HPDE6-E6E7 (cell line): ENCODE data around the gene CD58.

Source experiments
- DNase-seq: peaks from one replicate; pipeline ENCODE4 v3.0.0; 2011; ENCODE audit warnings: missing footprints; ENCODE audit errors: extremely low spot score

Gene CD58

DNA sequence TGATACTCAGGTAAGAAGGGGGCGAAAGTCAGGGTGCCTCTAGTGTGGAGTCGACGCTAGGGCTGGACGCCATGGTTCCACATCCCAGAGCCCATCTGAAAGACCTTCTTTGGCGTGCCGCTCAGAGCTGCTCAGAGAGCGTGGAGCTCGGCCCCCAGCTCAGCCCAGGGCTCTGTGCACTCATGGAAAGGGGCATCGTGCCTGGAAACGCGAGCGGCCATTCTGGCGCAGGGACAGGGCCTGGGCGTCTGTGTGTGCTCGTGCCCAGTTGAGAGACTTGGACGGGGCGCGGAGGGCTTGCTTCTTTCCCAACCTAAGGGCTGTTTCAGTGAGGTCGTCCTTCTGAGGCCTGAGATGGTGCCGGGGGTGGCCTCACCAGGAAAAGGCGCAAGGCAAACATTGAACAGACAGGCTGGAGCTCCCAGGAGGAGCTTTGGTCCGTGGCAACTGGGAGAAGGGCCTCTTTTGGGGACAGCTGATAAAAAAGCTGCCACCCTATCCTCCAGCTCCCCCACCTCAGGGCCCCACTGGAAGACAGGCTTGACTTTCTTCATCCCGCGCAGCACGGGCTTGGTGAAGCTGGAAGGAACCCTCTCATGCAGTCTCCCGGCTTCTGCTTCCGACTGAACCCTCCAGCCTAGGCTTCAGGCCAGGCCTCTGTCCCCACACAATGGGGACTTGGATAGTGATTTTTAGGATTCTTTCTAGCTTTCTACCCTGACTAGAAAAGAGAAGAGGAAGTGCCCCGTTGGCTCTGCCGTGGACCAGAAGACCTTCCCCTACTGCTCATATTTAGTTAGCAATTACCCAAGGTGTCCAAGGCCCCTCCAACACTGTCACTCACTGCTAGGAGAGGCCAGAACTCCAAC is 77.1 kb downstream of the CD58 start:
- DNase-seq, result no peak

DNA sequence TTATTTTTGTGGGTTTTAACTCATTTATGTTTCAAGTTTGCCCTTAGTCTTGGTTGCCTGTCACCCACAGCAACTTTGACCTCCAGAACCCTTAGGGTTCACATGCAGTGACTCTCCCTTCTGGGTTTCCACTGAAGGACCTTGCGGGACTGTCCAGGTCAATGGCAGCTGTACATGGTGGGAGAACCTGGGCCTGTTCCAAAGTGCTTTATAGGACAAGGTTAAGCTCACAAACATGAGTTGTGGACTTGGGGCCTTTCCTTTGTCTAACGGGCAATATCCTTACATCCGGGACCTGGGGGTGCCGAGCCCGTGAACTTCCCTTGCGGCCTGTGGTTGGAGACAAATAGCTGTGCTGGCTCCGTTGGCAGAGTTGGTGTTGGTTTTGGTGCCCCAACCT is 77.8 kb downstream of the CD58 start:
- no peak for DNase-seq

DNA sequence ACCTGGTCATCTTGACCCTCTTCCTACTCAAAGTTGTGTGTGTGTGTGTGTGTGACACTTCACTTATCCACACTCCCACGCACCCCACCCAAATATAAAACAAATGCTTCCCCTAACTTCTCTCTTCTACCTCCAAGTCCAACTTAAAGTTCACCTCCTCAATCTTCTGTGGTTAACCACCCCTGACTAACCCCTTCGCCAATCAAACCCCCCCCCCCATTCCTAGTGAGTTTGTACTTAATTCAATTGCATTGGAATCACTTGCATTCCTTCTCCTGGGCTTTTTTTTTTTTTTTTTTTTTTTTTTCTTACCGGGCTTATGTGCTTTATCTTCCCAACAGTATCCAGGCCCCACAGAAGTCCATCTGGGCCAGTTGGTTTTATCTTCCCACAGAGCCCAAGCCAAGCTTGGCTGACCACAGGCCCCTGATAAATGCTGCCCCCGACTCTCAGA is 78.4 kb downstream of the CD58 start:
- no peak for DNase-seq

DNA sequence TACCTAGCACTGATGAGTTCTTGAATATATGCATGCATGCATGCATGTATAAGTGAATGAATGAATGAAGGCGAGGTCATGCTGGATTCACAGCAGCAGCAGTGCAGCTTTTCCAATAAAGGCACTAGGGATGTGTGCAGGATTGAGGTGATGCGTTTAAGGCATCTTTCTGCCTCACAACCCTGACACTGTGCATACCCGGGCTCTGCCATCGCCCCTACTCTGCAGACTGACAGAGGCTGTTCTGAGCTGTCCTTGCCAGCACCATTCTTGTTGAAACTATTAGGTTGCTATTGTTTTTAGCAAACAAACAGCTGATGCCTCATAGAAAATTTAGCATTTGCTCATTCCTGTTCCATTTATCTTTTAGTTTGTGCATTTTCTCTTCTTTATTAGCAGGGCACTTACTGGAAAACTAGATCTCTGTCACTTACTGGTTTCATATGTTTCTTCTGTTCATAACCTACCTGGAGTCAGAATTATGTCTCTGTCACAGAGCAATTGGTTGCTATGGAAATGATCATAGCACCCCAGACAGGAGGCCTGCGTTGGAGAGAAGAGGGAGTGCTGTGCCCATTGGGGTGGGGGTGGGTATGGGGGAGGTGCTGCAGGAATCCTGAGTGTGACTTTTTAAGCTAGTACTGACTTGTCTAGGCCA is 79.0 kb downstream of the CD58 start:
- no peak for DNase-seq

DNA sequence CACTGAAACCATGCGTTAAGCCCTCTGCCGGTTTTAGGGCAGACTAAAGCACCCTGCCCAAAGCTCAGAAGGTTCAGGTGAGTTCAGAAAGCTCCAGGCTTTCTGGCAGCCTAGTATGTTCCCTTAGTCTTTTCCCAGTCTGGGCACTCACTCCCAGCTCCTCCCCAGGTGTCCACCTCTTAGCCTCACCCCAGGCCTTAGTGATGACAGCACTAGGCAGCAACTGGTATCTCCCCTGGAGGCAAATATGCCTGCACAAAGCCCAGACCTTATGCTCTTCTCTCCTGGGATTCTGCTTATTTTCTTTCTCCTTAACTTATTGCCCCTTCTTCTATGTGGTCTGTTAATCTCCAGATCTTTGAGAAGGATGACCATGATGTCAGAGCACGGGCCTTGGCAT is 80.2 kb downstream of the CD58 start:
- DNase-seq, result no peak

DNA sequence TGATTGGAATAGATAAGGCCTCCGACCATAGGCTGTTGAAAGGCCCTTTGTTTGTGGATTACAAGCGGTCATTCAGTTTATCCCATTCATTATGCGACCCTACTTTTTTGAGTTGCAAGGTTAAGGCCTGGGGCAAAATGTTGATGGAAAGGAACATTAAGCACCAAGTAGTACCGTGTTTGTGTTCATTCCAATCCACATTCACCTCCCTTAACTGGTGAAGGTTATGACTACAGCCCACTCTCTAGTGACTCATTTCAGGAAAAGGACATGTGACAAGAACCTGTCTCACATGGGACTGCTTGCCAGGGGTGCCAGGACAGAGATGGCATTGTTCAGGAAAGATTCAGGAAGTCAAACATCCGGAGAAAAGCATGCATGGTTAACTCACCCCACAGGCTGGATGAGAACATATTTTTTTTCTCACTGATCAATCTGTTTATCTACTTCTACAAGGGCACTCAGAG is 81.6 kb downstream of the CD58 start:
- no peak for DNase-seq

DNA sequence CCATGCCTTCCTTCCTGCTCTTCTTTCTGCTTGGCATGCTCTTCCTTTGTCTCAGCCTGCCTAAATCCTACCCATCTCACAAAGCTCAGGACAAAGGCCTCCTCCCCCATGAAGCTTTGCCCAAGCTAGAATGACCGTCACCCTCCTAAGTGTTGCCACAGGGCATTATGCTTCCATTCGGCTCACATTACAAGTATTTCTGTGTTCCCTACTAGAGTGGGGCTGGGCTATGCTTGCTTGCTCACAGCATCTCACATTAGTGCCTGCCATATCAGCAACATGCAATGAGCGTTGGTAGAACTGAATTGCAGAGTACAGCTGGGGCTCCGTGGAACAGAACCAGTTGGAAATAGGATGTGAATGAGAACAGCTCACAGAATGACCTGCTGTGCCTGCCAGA is 82.8 kb downstream of the CD58 start:
- no peak for DNase-seq

DNA sequence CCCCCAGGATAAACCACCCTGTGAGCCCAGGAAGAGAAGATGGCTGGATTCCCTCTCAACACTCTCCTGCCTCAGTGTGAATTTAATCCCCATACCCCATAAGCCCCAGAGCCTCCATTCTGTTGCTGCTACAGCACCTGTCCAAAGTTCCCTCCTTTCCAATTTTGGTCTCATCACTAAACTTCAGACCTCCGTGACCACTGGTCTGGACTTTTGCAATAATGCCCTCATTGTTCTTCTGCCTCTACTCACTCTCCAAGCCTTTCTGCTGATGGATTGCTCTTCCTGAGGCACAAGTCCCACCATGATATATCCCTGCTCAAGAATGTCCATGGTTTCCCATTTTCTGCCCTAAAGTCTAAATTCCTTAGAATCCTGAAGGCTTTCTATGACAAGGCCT is 83.2 kb downstream of the CD58 start:
- no peak for DNase-seq

DNA sequence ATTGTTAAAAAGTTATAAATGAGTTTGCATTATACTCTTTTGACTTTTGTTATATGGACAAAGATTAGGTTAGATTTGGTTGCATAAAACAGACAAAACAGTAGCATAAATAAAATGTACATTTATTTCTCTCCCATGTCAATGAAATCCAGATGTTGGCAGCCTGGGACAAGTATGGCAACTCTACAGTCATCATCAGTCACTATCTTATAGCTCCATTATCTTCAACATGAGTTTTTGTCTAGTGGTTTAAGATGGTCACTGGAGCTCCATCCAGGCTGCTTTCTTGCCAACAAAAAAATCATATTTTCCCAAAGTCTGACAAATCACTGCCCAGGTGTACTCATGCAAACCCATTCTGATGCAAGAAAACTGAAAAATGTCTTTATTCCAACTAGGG is 83.8 kb downstream of the CD58 start:
- DNase-seq, result no peak

DNA sequence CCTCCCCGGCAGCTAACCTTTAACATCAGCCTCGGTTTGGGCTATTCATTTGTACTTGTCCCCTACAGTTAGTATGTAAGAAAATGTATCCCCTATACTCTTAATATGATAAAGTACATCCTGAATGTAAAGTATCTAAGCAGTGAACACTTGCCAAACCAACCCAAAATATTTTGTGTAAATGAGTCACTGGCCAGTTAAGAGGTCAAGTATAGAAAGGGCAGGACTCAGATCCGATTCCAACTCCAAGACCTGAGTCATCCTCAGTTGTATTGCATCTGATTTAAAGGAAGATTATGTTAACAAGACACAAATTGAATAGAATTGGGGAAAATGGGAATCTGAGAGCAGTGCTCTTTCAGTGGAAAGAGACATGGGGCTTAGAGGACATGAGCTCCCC is 84.4 kb downstream of the CD58 start:
- no peak for DNase-seq

DNA sequence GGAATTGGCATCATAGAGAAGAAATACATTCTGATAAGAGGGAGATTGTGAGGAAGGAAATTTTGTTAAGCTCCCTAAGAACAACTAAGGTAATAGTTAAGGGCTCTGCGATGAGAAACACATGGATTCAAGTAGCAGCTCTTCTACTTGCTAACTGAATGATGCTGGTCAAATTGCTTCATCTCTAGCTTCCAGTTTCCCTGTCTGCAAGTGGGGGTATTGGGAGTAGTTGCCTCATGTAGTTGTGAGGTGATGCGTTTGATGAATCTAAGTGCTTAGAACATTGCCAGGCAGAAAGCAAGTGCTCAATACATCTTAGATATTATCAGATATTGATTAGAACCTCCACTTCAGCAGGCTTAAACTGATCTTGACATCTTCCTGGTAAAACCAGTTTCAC is 84.8 kb downstream of the CD58 start:
- no peak for DNase-seq

DNA sequence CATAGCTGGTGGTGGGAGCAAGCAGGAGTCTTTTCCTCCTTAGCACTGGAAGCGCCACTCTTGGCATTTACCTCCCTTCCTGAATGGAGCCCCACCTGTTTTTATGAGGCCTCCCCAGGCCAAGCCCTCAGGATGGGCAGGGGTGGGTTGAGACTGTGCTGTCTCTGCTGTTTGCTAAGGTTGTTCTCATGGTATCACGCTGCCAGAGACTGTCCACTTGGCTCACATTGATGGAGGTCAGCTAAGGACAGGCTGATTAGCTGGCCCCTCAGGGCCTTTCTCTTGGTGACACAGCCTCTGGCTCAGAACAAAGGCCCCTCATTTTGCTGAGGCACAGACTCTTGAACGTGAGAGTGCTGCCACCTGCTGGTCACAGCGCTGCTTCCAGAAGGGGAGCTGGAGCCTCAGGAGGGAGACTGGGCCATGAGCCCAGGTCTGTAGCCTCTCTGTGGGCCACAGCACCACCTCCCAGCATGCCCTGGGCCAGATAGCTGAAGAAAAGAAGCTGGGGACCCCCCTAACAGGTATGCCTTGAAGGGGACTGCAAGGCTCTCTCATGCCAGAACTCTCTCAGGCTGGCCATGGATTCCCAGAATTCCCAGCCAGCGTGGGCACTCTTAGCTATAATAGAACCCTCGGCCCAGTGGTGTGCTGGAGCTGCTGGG is 85.6 kb downstream of the CD58 start:
- DNase-seq, result peak; percentile 75

DNA sequence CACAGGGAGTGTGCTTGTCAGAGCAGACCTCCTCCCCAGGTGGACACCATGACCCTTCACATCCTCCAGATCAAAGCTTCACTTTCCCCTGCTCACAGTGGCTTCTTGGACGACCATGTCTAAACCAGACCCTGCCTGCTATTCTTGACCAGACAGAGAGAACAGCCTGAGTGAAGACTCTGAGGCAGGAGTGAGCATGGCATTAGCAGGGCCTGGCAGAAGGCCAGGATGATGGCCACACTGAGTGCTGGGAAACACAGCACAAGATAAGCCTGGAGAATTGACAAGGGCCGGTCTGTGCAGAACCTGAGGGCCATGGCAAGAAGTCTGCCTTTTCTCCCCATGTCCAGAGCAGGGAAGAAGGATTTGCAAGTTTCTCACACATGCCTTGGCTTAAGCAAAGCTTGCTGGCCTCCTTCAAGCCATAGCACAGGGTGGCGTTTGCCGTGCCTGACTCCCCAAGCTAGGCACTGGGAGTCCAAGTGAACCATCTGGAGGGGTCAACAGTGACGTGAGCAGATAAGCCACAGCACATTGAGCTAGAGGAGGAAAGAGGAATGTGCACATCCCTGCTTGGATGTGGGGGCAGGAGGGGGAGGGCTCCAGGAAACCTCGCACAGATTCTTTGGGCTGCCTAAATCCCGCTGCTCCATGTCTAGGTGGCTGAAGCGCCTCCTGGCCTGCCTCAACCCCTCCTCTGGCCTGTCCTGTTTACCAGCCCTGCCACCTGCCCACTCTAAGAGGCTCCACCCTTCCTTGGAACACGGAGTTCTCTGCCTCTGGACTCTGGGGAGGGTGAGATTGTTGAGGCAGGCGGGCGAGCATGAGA is 87.1 kb downstream of the CD58 start:
- DNase-seq, result no peak

DNA sequence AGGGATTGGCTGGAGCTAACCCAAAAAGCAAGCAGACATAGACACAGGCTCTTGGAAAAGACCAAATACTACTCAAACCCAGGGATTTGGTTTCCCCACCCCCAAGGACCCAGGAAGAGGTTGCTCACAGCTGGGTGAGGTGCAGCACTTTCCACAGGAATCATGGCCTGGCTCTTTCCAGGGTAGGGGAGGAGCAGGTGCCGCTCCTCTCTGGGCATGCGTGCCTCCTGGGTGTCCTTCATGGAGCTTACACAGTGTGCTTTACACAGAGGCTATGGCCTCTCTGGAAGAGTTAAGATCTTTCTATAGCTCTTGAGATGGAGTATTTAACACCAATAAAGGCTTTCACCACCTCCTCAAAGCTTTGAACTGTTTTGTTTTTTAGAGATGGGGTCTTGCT is 88.3 kb downstream of the CD58 start:
- no peak for DNase-seq

DNA sequence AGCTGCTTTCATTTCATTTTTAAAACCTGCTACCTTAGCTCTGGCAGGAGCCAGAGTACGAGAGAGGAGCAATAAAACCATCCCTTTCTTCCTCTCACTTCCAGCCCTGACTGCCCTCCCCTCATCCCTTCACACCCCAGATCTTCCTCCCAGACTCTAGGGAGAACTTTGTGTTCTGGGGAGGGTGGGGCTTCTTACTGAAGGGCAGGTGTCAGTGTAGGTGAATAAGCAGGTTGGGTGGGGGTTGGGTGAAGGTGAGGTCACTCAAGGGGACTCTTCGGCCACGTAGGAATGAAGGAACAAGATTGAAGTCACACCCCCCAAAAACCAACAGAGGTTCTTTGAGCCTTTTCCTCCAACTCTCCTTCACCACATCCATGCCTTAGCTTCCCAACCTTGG is 88.9 kb downstream of the CD58 start:
- no peak for DNase-seq

DNA sequence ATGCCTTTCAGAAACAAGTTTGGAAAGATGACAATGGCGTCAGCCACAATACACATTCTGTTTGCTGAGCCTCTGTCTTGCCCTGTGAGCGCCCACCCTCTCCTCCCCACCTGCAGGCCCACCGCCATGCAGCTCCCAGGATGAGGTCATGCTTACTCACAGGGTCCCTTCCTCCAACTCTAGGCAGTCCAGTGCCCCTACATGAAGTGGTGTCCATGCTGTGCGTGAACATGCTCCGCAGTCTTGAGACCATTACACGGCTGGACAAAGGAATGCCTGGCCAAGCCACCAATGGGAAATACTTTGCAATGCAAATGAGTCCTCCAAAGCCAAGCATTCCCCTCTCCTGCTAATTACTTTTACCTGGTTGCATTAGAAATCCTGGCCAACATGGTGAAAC is 92.2 kb downstream of the CD58 start:
- DNase-seq, result no peak

DNA sequence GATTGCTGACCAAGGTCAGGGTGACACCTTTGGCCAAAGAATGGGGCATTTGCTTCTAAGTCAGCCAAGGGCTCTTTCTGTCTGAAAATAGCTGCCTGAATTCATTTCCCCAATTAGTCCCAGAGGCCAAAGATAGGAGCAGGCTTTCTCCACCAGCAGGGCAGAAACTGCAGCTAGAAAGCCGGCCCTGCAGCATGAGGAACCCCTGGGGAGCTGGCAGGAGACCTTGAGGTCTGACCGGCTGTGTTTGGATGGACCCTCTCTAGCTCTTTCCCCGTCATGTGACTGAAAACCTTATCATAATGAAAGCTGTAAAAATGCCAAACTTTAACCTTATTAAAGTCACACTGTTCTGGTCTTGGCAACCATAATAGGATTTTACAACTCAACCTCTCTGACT is 93.4 kb downstream of the CD58 start:
- DNase-seq, result no peak

DNA sequence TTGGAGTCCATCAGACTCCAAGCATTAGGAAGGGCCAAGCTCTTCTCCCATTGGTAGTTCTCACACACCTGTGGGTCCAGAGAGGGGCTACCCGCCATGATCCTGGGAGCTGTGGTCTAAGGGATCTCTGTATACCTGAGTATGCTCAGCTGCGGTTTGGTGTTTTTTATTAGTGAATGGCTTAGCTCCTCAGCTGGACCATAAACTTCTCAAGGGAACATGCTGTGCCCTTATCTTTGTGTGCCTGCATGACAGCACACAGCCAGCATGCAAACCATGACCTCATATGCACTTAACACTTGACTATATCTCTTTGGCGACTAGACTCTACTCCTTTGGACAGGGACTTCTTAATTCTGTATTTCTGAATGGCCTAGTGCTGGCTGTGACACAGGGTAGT is 94.5 kb downstream of the CD58 start:
- no peak for DNase-seq

DNA sequence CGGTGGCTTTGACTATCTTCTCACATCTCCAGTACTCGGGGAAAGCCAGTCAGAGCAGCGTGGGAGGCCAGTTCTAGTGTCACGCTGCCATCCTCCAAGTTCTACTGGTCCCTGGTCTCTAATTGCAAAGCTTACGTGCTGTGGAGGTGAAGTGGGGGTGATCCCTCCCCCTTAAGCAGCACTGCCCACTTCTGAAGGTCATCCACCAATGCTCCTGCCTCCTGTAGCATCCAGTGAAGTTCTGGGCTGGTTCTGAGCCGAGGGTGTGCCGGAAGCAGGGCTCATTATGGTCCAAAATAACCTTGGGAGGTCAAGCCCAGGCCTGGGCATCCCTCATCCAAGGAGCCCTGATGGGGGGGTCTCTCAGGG is 95.0 kb downstream of the CD58 start:
- DNase-seq, result no peak

DNA sequence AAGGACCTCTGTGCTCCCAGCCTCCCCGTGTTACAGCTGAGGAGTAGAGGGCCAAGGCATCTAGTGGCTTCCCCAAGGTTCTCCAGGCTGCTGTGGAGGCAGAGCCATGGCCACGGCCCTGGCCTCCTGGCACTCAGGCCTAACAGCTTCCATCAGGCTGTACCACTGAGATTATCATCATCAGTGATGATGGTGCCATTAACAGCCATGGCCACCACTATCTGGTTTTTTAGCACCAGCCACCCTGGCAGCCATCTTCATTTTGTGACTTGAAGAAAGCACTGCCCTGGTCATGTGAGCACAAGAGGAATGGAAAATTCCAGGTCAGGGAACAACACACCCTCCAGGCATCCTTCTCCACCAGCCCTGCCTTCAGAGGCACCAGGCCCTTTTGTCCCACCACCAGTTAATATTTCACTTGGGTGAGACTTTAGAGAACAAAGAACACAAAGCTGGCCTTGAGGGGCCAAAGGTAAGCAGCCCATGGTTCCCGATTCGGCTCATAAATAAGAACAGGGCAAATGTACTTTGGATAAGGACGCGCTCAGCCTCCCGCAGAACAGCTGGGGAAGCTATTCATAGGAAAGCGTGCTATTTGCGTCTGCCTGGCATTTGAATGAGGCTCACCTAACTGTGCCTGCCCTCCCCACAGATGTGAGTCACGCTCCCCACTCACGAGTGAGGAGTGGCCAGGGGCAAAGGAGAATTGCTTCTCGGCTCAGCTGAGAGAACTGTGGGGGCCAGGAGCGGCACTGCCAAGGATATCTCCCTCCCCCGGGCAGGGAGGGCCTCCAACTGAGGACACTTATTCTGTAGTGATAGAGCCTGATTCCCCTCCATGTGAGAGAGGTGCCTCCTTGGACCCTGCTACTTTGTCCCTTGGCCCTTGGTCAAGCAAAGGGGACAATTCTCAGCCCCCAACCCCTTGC is 95.6 kb downstream of the CD58 start:
- DNase-seq, result no peak

DNA sequence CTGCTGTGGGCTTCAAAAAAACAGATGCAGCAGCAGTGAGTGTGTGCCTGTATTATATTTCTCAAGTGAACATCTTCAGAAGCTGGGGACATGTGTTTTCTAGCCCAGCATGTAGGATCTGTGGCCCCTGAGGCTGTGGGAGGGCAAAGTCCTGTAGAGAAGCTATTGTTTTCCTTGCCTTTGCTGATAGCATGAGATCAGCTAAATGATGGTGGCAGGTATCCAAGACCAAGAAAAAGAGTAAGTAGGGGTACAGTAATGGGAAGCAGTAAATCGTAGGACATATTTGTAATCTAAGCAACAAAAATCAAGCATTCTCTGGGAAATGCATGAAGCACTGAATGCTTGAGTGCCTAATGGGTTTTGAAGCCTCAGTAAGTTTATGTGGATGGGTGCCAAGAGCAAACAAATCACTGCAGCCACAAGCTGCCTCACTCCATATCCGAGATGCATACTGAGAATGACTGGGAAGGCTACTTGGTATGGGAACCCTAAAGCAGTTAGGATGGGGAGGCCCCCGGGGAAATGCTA is 98.3 kb downstream of the CD58 start:
- no peak for DNase-seq
